H1 (cell line): ENCODE results near the gene RNASE2. TPM values are rescaled to one million over a fixed set of nuclear protein-coding genes. Genes with fewer than 3 reads are reported as not detected.
A peak's percentile ranks its signal among the peaks of the same experiment; 100 is the strongest.
"Not testable (repeated sequence)": the region's sequence is repeated elsewhere in the genome, so short reads cannot be mapped to it uniquely, and the experiment has no call there.

Source experiments
- CTCF ChIA-PET: fragments of 300-600 bp; sonication (Branson Sonifier 250); formaldehyde crosslinking; loops from one replicate; lab custom pipeline; 2021; ENCODE audit not compliant: partially characterized antibody; lab: Charles Lee
- POLR2A ChIA-PET: fragments of 300-600 bp; sonication (Branson Sonifier 250); formaldehyde crosslinking; loops from one replicate; lab custom pipeline; 2021; ENCODE audit warnings: inconsistent platforms; ENCODE audit not compliant: partially characterized antibody; lab: Charles Lee
- DNase-seq, 2 experiments: peaks; one replicate each; pipeline versions ENCODE4 v3.0.0 to v3.0.0-alpha.2; 2010 to 2022; ENCODE audit warnings: low spot score in 2 of 2, low read depth in 1 of 2, mixed read lengths in 1 of 2
- FAIRE-seq: peaks from 2 replicates; lab custom pipeline; 2011; peaks lifted over from hg19 to GRCh38; lab: Jason Lieb, UNC
- H2AFZ ChIP-seq: 2 replicates; pipeline ENCODE4 v1.8.1; 2012; ENCODE audit warnings: low read length, inconsistent platforms
- H2AK5ac ChIP-seq: 2 replicates; pipeline ENCODE4 v1.6.1; 2013; ENCODE audit warnings: low read depth, low read length
- H2BK120ac ChIP-seq: replicated peaks from 2 replicates; pipeline ENCODE3; 2013; ENCODE audit warnings: low read depth, low read length, inconsistent platforms
- H2BK12ac ChIP-seq: 2 replicates; pipeline ENCODE4 v1.6.1; 2013; ENCODE audit warnings: low read depth, low read length
- H2BK15ac ChIP-seq: 2 replicates; pipeline ENCODE4 v1.6.1; 2013; ENCODE audit warnings: low read length
- H2BK20ac ChIP-seq: 2 replicates; pipeline ENCODE4 v1.6.1; 2013; ENCODE audit warnings: low read length
- H2BK5ac ChIP-seq: 2 replicates; pipeline ENCODE4 v1.6.1; 2013; ENCODE audit warnings: low read depth, low read length
- H3K14ac ChIP-seq: 2 replicates; pipeline ENCODE4 v1.6.1; 2013; ENCODE audit warnings: inconsistent platforms; ENCODE audit not compliant: insufficient read length
- H3K18ac ChIP-seq: 2 replicates; pipeline ENCODE4 v1.6.1; 2013; ENCODE audit warnings: low read length; ENCODE audit errors: extremely low read depth
- H3K23ac ChIP-seq: 2 replicates; pipeline ENCODE4 v1.6.1; 2013; ENCODE audit warnings: inconsistent platforms; ENCODE audit not compliant: insufficient read length
- H3K23me2 ChIP-seq: 2 replicates; pipeline ENCODE4 v1.6.1; 2013; ENCODE audit warnings: low read depth, low read length
- H3K27ac ChIP-seq: 2 replicates; pipeline ENCODE4 v1.6.1; 2011; ENCODE audit warnings: low read depth, low read length, inconsistent platforms
- H3K27me3 ChIP-seq, 4 experiments: replicated peaks in 1 of 4; 1 replicate in 1 of 4; 2 replicates in 3 of 4; pipeline versions ENCODE4 v1.6.1 to v1.8.1; 2011 to 2013; ENCODE audit warnings: low read length in 3 of 4, mild to moderate bottlenecking in 3 of 4, inconsistent platforms in 2 of 4, mixed read lengths in 2 of 4, moderate library complexity in 1 of 4; ENCODE audit not compliant: control insufficient read depth in 3 of 4, insufficient read depth in 3 of 4; ENCODE audit errors: extremely low read depth in 1 of 4
- H3K36me3 ChIP-seq, 4 experiments: 2 replicates each; pipeline versions ENCODE4 v1.6.1 to v1.8.1; 2011 to 2013; ENCODE audit warnings: mild to moderate bottlenecking in 4 of 4, low read length in 3 of 4, moderate library complexity in 2 of 4, control low read depth in 1 of 4, inconsistent platforms in 1 of 4; ENCODE audit not compliant: insufficient read depth in 4 of 4, control insufficient read depth in 2 of 4
- H3K4ac ChIP-seq: replicated peaks from 2 replicates; pipeline ENCODE3; 2013; ENCODE audit warnings: low read length, low read depth, mixed read lengths, inconsistent platforms; ENCODE audit not compliant: insufficient read length
- H3K4me1 ChIP-seq, 4 experiments: replicated peaks in 1 of 4; 1 replicate in 1 of 4; 2 replicates in 3 of 4; pipeline versions ENCODE4 v1.6.1 to v1.8.1; 2011 to 2013; ENCODE audit warnings: low read length in 3 of 4, inconsistent platforms in 2 of 4, mixed read lengths in 1 of 4; ENCODE audit not compliant: insufficient read depth in 4 of 4, control insufficient read depth in 3 of 4
- H3K4me2 ChIP-seq, 2 experiments: 2 replicates each; pipeline versions ENCODE4 v1.6.1 to v1.8.1; 2011 to 2013; ENCODE audit warnings: low read depth in 2 of 2, low read length in 2 of 2, control low read depth in 1 of 2, inconsistent platforms in 1 of 2, mild to moderate bottlenecking in 1 of 2; ENCODE audit not compliant: insufficient read depth in 1 of 2
- H3K4me3 ChIP-seq, 4 experiments: fragments of 200-600, 300-600 bp in 1 of 4; sonication (generic), shearing (Covaris generic), sonication (Bioruptor Twin) in 1 of 4; 2 replicates each; pipeline versions ENCODE4 v1.5.1 to v1.8.1; 2011 to 2016; ENCODE audit warnings: low read length in 4 of 4, low read depth in 3 of 4, control low read depth in 2 of 4, inconsistent platforms in 2 of 4, mild to moderate bottlenecking in 2 of 4, mixed read lengths in 1 of 4, moderate library complexity in 1 of 4; ENCODE audit not compliant: insufficient read depth in 2 of 4; ENCODE audit errors: extremely low read depth in 1 of 4
- H3K56ac ChIP-seq: replicated peaks from 2 replicates; pipeline ENCODE3; 2013; ENCODE audit warnings: low read depth, mild to moderate bottlenecking, mixed read lengths, low read length, inconsistent platforms; ENCODE audit not compliant: insufficient read length
- H3K79me1 ChIP-seq: 2 replicates; pipeline ENCODE4 v1.6.1; 2013; ENCODE audit warnings: low read depth, low read length, control low read depth
- H3K79me2 ChIP-seq, 2 experiments: 2 replicates each; pipeline versions ENCODE4 v1.6.1 to v1.8.1; 2012 to 2013; ENCODE audit warnings: low read length in 2 of 2, mild to moderate bottlenecking in 2 of 2, inconsistent platforms in 1 of 2; ENCODE audit not compliant: insufficient read depth in 2 of 2, control insufficient read depth in 1 of 2
- H3K9ac ChIP-seq, 4 experiments: replicated peaks in 1 of 4; 1 replicate in 1 of 4; 2 replicates in 3 of 4; pipeline versions ENCODE4 v1.6.1 to v1.8.1; 2011 to 2013; ENCODE audit warnings: low read depth in 3 of 4, low read length in 3 of 4, control low read depth in 2 of 4, mild to moderate bottlenecking in 2 of 4, moderate library complexity in 2 of 4, inconsistent platforms in 1 of 4; ENCODE audit errors: extremely low read depth in 1 of 4
- H3K9me3 ChIP-seq, 2 experiments: 2 replicates each; pipeline versions ENCODE4 v1.6.1 to v1.8.1; 2012 to 2013; ENCODE audit warnings: mild to moderate bottlenecking in 2 of 2, moderate library complexity in 2 of 2, control low read depth in 1 of 2, inconsistent platforms in 1 of 2, low read depth in 1 of 2, low read length in 1 of 2, mixed read lengths in 1 of 2; ENCODE audit not compliant: insufficient read depth in 2 of 2
- H4K20me1 ChIP-seq, 2 experiments: replicated peaks in 1 of 2; 2 replicates each; pipeline versions ENCODE3 to v1.8.1; 2011 to 2013; ENCODE audit warnings: inconsistent platforms in 2 of 2, low read length in 2 of 2, mild to moderate bottlenecking in 1 of 2; ENCODE audit not compliant: insufficient read depth in 2 of 2, control insufficient read depth in 1 of 2
- H4K5ac ChIP-seq: 2 replicates; pipeline ENCODE4 v1.6.1; 2013; ENCODE audit warnings: low read length, low read depth, mixed read lengths, inconsistent platforms; ENCODE audit not compliant: insufficient read length
- H4K8ac ChIP-seq: 2 replicates; pipeline ENCODE4 v1.8.0; 2013; ENCODE audit warnings: mild to moderate bottlenecking, moderate library complexity, low read length, inconsistent platforms; ENCODE audit not compliant: insufficient read depth; ENCODE audit errors: extremely low read depth
- H4K91ac ChIP-seq: replicated peaks from 2 replicates; pipeline ENCODE3; 2013; ENCODE audit warnings: low read length, mixed read lengths, inconsistent platforms; ENCODE audit not compliant: insufficient read length
- WGBS, 2 experiments: shearing (Covaris generic) in 1 of 2; methylation state at CpG; one replicate each; pipeline versions ENCODE4 v1.1.6 to v1.1.7; 2013 to 2015; ENCODE audit warnings: low lambda C conversion rate in 2 of 2, mixed read lengths in 2 of 2, inconsistent platforms in 1 of 2, low coverage in 1 of 2, missing lambda C conversion rate in 1 of 2; ENCODE audit not compliant: insufficient replicate concordance in 2 of 2, insufficient coverage in 1 of 2, insufficient read length in 1 of 2; ENCODE audit errors: extremely low coverage in 1 of 2, missing lambda C conversion rate in 1 of 2; 5-methylcytosine and 5-hydroxymethylcytosine counted together
- polyA plus RNA-seq, 7 experiments: library from polyadenylated mRNA; depleted of rRNA in 3 of 7; stranded (reverse) in 5 of 7; unstranded in 2 of 7; fragments of >200 nt in 5 of 7; fragments of 200-250 nt in 2 of 7; gene quantifications; 1 replicate in 5 of 7; 2 replicates in 1 of 7; 4 replicates in 1 of 7; pipeline versions ENCODE4 v1.2.1 to v1.2.3, GENCODE V29; 2011 to 2013; ENCODE audit warnings: missing spikeins in 2 of 7, mixed read lengths in 2 of 7
- total RNA-seq: library from RNA; stranded (reverse); fragmentation: NEBNext Ultra II Directional; extraction: Animal tissue kit (Norgen Biotek cat#: 25700); gene quantifications from 2 replicates; pipeline ENCODE4 v1.2.1, GENCODE V29; 2021

Gene RNASE2
- total and polyA plus RNA-seq, 2 of the 8 experiments (the other 6 are each of a cell fraction or from before 2014, with no cell fraction given): not detected

DNA sequence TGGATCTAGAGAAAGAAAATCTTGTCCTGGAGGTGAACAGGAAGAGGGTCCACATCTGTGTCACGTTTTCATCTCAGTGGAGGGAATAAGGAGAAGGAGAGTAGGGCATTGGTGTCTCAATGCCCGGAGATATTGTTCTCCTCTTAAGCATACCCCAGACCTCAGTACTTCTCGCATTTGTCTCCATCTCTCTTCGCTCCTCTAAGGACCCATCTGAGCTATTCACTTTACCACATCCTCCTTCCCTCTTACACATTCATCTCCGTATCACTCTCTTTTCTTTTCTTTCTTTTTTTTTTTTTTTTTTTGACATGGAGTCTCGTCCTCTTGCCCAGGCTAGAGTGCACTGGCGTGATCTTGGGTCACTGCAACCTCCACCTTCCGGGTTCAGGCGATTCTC is 8.6 kb upstream of the RNASE2 start:
- H2BK120ac ChIP-seq, H3K4me1 ChIP-seq, H3K79me2 ChIP-seq, CTCF ChIA-PET, DNase-seq, H3K23me2 ChIP-seq, H2BK12ac ChIP-seq, H4K91ac ChIP-seq, H3K9ac ChIP-seq, H4K8ac ChIP-seq, H3K56ac ChIP-seq, H2AFZ ChIP-seq, H3K18ac ChIP-seq, H3K4ac ChIP-seq, H3K4me2 ChIP-seq, H2BK5ac ChIP-seq, H2BK15ac ChIP-seq, H3K36me3 ChIP-seq, H4K20me1 ChIP-seq, H4K5ac ChIP-seq, H3K27me3 ChIP-seq, H3K4me3 ChIP-seq, H3K14ac ChIP-seq, H2BK20ac ChIP-seq, H3K79me1 ChIP-seq, H2AK5ac ChIP-seq, H3K27ac ChIP-seq, H3K9me3 ChIP-seq, POLR2A ChIA-PET, H3K23ac ChIP-seq: not testable (repeated sequence)
- FAIRE-seq: peak; percentile 63
- WGBS, 2 experiments: 92% methylated on average over 4 of the region's 9 CpGs; no CpG with 5 or more reads in 1 of the 2 experiments

DNA sequence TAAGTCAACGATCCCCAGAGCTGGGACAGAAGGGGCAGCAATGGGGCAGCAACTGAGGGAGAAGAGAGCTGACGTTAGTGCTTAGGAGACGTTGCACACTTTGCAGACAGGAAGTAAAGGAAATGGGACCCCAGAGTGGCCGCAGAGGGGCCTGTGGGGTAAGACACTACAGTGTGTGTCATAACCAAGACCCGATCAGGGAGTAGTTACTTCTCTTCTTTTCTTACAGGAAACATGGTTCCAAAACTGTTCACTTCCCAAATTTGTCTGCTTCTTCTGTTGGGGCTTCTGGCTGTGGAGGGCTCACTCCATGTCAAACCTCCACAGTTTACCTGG is 219 bp downstream of the RNASE2 start:
- H3K18ac ChIP-seq, H2BK5ac ChIP-seq, H3K9me3 ChIP-seq, H3K23me2 ChIP-seq, H3K56ac ChIP-seq, H4K91ac ChIP-seq, DNase-seq, H3K27me3 ChIP-seq, H4K8ac ChIP-seq, H3K27ac ChIP-seq, H3K4me2 ChIP-seq, H4K5ac ChIP-seq, H3K14ac ChIP-seq, H3K4ac ChIP-seq, H3K4me1 ChIP-seq, H2BK20ac ChIP-seq, H2BK15ac ChIP-seq, H2AFZ ChIP-seq, H4K20me1 ChIP-seq, H2BK12ac ChIP-seq, H2AK5ac ChIP-seq, POLR2A ChIA-PET, H3K79me2 ChIP-seq, H3K79me1 ChIP-seq, H3K23ac ChIP-seq, H3K9ac ChIP-seq, FAIRE-seq, H3K4me3 ChIP-seq, H3K36me3 ChIP-seq, H2BK120ac ChIP-seq: not testable (repeated sequence)
- CTCF ChIA-PET: interaction anchor here (1.2 kb wide), 1 partner anchor 98 kb away, joined by 3 read pairs; no protein-coding TSS in a partner anchor
- 80% methylated on average over 5 of the region's 5 CpGs; no CpG with 5 or more reads in 1 of the 2 experiments for WGBS, 2 experiments
